GM21737 (cell line): ENCODE results near the gene CACNB4.
A peak's percentile ranks its signal among the peaks of the same experiment; 100 is the strongest.
"Not testable (repeated sequence)": the region's sequence is repeated elsewhere in the genome, so short reads cannot be mapped to it uniquely, and the experiment has no call there.

Experiments
- ATAC-seq: cut with Tn5 transposase; IDR thresholded peaks from one replicate; pipeline ENCODE4 v1.9.1; 2021; ENCODE audit warnings: mild to moderate bottlenecking, moderate library complexity; ENCODE audit not compliant: unreplicated experiment

The CACNB4 gene

DNA sequence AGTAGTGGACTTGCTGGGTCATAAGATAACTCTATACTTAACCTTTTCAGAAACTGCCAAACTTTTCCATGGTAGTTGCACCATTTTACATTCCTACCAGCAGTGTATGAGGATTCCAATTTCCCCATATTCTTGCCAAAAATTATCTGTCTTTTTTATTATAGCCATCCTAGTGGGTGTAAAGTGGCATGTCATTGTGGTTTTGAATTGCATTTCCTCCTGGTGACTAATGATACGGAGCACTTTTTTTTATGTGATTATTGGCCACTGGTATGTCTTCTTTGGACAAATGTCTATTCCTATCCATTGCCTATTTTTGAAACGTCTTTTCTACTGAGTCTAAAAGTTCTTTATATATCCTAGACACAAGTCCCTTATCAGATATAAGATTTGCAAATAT lies 44.3 kb downstream of the CACNB4 start:
- ATAC-seq = no peak

DNA sequence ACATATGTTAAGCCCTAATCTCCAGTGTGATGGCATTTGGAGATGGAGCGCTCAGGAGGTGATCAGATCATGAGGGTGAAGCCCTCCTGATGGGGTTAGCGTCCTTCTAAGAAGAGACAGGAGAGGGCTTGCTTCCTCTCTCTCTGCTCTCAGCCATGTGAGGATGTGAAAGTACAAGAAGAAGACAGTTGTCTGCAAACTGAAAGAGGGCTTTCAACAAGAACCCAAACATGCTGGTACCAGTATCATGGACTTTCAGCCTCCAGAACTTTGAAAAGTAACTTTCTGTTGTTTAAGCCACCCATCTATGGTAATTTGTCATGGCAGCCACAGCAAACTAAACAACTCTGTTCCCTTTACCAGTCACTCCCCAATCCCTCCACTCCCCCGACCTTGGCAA lies 47.4 kb downstream of the CACNB4 start:
- ATAC-seq = no peak

DNA sequence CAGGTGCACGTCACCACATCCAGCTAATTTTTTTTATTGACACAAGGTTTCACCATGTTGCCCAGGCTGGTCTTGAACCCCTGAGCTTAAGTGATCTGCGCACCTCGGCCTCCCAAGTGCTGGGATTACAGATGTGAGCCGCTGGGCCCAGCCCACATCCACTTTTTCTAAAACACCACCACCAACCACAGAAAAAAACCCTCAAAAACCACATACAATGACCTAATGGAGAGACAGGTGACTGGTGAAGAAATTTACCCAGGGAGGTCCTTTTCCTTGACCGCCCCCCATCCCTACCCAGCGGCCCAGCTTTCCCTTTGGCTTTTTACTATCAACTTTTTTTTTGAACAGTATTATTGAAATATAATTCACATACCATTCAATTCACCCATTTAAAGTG lies 47.9 kb downstream of the CACNB4 start:
- no peak for ATAC-seq

DNA sequence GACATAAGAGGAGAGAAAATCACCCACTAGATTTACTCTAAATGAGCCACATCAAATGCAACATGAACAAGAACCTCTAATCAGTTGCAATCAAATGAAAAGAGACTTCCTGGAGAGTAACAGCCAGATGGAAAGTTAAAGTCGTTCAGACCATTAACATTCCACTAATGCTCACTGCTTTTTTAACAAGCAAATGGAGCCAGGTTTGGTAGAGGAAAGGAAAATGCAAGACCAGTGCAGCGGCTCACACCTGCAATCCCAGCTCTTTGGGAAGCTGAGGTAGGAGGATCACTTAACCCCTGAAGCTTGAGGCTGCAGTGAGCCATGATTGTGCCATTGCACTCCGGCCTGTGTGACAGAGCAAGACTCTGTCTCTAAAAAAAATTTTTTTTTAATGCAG lies 48.5 kb downstream of the CACNB4 start:
- ATAC-seq = no peak

DNA sequence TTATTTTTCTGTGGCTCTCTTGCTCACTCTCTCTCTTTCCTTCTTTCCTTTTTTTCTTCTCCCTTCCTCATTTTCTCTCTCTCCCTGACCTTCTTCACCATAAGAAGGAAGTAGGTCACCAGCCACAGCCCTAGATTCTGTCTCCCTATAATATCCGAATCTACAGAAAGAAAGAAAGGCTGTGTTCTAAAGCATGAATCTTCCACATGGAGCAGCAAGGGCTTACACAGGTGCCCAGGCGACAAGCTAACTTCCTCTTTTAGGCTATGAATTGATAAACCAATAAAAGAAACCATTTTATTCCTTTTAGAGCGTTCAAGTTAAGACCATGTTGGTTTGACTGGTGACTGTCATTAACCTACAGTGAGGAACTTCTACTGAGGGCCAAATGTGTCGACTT lies 49.3 kb downstream of the CACNB4 start:
- no peak for ATAC-seq

DNA sequence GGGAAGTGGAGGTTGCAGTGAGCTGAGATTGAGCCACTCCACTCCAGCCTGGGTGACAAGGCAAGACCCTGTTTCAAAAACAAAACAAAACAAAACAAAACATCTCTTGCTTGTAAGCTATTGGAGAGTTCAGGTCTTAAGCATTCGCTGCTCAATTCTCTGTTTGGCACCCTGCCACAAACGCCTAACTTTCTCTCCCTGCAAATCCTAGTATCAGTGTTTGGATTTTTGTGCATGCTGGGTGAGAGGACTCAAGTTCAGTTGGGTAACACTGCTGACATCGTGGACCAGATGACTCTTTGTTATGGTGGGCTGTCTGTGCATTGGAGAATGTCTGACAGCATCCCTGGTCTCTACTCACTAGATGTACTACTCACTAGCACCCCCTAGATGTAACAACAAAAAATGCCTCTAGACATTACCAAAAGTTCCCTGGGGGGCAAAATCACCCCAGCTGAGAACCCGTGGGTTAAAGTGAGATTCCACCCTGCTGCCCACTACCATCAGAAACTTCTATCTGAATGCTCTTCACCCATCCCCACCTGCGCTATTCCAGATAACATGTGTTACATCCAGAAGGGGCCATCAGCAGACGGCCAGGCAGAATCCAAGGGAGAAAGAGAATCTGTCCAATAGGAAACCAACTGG lies 50.9 kb downstream of the CACNB4 start:
- no peak for ATAC-seq

DNA sequence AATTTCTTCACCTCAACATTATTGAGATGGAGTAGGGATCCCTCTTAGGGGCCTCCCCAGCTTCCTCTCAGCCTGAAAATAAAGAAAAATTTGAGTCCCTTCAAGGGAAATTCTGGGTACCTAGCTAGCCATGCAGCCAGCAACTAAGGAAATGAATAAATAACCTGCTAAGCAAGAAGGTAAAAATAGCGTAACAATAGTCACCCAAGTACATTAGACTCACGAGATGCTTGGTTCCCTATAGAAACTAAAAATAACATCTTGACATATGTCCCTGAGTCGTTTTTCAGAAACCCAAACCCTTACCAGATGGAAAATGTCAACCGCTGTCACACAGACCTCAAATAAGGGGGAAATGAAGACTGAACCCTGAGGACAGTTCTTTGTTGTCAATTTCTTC lies 51.9 kb downstream of the CACNB4 start:
- peak; percentile 61 for ATAC-seq

DNA sequence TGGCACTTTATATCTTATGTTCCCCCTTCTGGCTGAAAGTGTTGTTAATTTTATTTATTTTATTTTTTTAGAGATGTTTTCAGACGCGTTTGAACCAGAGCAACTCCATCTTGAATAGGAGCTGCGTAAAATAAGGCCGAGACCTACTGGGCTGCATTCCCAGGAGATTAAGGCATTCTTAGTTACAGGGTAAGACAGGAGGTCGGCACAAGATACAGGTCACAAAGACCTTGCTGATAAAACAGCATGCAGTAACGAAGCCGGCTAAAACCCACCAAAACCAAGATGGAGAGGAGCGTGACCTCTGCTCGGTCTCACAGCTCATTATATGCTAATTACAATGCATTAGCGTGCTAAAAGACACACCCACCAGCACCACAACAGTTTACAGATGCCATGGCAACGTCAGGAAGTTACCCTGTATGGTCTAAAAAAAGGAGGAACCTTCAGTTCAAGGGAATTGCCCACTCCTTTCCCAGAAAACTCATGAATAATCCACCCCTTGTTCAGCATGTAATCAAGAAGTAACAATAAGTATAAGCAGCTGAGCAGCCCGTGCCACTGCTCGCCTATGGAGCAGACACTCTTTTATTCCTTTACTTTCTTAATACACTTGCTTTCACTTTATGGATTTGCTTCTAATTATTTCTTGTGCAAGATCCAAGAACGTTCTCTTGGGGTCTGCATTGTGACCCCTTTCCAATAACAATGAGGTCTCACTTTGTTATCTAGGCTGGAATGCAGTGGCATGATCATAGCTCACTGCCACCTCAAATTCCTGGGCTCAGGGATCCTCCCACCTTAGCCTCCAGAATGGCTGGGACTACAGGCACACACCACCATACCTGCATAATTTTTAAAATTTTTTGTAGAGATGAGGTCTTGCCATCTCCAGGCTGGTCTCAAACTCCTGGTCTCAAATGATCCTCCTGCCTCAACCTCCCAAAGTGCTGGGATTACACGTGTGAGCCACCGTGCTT lies 55.9 kb downstream of the CACNB4 start:
- ATAC-seq = no peak

DNA sequence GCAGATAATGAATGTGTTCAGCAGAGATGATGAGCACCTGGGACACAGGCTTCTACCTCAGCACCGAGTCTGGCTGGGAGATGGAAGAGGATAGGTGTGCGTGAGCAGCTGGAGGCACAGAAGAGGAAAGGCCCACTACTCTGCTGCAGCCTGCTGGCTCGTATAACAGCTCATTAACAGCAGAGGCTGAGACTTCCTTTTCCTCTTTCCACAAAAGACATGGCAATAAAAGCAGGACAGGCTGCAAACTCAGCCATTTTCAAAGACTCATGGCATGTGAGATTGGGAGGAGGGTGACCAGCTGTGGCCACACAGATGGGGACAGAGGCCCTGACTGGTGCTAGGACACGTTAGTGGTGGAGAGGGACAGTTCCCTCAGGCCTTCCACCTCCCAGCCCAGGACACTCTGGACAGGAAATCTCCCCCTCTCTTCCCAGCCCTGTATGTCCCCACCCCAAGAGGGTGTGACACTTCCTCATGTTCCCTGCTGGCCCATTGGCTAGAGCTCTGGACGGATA lies 60.3 kb downstream of the CACNB4 start:
- no peak for ATAC-seq

DNA sequence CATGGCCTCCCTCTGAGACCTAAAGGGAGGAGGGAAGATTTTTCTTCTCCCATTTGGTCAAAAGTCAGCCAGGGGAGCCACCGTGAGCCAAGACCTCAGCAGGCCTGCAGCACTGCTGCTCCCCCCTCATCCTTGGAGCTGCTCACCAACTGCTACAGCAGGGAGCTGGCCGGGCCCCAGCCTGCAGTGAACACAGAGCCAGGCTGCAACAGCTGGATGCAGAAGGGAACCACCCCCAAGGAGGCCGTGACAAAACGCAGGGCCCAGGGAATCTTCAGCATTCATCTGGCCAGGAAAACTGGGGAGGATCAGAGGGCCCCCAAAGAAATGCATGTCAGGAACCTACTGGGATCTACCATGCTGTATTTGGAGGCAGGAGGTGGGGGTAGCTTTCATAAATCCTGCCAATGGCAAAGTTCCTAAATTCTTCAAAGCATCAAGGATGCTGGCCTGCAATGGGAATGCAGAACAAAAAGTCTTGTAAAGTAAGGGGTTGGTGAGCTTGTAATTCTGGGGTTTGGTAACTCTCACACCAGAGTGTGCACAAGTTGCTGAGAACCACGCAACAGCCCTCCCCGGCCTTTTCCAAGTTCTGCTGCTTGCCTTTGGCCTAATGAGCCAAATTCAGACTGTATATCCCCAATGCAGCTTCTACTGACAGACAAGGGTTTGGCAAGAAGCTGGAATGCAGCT lies 61.0 kb downstream of the CACNB4 start:
- ATAC-seq = no peak

DNA sequence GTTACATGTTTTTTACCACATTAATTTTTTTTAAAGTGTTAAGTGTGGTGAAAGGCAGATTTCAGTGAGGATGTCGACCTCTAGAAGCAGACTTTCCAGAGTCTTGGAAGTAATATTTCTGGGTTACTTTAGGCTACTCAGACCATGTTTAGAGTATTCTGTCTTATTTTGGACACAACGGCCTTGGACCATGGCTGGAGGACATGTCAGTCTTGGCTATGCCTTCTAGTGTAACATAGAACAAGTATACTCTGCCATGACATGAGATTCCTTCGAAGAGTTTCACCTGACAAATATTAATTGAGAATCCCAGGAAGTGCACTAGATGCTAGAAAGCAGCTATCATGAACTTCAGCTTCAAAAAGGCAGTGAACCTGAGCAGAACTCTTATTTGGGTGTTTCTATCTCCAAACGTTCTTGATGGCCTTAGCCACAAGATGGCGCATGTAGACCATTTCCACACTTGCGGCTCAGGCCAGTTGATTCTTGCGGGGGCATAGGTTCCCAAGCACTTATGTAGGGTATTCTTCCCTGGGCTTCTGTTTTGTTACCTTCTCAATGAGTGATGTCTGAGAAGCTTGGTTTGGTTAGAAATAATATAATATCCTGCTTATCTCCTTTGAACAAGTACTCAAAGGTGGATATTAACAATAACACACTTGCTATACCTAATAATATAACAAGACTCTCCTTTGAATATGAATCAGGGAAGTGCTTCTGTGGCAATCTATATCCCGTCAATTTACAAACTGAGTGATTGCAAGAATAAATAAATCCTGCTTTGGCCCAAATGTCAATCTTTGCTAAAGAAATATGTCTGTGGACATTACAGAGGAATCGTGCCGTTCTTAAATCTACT lies 62.0 kb downstream of the CACNB4 start:
- peak; percentile 82 for ATAC-seq

DNA sequence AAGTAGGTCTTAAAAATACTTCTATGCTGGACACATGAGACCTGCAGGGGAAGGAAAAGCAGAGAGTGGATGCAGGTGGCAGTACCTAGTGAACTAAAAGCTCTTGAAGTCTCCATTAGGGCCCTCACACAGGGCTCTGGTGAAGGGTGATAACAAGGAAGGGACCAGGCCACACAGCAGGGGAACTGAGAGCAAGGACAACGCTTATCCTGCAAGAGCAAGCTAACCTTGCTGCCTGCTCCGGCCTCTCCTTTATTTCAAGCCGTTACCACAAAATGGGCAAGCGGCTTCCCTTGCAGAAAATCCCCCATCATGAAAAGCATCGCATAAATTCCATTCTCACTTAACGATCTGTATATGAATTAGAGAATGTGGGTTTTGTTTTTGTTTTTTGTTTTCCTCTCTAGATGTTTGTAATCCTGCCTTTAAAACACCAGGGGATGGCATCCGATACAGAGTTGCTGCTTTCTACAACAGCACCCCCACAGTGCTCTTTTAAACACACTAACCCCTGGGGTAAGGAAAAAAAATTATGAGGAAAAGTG lies 64.5 kb downstream of the CACNB4 start:
- no peak for ATAC-seq

DNA sequence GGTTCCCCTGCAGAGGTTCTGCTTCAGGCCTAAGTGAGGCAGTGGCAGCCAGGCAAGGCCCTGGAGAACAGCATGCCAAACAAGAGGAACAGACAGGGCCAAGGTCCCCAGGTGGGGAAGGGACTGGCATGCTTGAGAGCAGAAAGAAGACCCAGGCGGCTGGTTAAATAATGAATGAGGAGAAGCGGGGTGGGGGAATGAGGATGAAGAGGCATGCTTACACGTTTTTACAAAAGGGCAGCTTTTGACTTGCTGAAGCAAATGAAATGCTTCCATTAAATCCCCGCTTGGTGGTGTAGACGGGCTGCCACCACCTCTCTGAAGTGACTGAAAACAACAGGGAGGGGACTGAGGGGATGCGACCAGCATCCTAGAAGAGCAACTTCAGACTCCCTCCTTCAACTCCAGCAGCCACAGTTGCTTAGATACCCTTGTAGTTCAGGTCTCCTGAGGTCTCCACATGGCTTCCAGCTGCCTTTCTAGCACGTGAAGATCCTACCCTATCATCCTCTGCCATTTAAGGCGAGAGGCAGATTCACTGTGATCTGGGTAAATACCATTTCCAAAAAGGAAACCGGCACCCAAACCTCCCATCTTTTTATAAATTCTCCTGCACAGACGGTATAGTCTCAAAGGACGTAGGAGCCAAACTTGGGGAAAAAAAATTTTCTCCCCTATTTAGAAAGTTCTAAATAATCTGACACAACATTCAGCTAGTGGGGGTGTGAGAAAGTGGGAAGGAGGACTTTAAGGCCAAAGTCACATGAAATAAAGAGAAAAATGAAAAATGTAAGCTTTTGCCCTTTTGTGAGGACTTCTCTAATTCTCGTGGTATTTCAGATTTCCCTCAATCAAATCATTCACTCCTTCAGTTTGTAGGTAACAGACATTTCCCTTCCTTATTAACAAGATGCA lies 65.6 kb downstream of the CACNB4 start:
- ATAC-seq = no peak

DNA sequence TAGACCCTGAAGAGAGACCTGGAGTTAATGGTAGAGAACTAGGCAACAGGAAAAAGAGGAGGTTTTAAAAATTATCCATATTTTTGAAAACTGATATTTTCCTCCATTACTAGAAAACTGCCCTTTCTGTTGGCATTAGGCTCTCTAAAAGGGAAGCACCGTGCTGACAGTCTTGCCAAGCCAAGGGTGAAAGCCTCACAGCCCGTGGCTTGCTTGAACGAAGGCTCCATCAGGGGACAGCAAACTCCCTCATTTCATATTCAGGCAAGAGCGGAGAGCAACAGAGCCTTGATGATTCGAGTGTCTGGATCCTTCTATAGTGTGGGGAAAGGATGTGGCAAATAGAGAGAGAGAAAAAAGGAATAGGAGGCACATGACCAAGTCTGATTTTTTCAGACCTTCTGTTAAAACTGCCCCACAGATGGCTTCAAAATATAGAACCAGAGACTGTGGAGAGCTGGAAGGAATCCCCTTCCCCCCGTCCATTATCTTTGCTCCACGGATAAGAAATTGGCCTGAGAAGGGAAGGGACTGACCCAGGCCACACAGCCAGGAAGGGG lies 67.0 kb downstream of the CACNB4 start:
- ATAC-seq = no peak

DNA sequence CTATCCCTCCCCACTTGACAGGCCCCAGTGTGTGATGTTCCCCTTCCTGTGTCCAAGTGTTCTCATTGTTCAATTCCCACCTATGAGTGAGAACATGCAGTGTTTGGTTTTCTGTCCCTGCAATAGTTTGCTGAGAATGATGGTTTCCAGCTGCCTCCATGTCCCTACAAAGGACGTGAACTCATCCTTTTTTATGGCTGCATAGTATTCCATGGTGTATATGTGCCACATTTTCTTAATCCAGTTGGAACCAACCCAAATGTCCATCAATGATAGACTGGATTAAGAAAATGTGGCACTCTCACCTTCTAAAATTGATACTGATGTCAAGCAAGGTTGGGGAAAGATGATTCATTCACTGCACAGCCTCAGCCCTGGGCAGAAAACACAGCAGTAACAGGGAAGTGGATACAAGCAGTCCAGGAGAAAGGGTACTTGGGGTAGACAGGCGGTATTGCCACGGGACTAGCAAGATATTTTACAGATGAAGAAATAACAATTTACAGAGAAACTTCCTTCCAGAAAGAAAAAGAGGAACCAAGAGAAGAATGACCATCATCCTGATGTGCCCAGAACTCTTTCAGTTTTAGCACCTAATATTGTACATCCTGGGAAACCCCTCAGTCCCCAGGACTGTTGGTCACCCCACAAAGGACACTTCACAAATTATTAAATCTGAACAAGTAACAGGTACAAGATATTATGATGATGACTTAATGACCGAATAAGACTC lies 68.1 kb downstream of the CACNB4 start:
- ATAC-seq = not testable (repeated sequence)

DNA sequence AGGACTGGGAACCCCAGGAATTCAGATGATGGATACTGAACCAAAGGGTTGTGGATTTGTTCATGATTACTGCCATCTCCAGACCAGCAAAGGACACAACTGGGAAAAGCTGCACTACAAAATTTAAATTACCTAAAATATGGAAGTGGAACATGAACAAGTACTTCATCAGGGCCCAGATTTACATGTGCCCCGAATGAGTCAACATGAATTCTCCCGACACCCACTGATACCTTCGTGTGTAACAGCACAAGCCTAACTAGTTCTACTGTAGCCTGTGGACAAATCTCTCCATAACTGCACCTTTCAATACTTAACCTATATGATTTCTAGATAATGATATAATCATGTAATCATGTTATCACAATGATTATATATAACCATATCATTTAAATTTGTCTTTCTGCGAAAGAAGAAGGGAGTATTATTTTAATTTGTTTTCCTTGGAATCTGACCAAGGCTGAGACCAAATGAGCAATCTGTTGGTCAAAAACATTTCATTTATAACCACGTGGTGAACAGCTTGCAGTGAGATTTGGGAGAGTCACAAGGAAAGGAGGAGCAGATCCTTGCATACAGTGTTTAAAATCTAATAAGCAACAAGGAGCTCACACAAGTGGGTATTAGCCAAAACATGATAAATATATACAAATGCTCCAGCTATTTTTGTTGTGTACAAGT lies 70.5 kb downstream of the CACNB4 start:
- no peak for ATAC-seq

DNA sequence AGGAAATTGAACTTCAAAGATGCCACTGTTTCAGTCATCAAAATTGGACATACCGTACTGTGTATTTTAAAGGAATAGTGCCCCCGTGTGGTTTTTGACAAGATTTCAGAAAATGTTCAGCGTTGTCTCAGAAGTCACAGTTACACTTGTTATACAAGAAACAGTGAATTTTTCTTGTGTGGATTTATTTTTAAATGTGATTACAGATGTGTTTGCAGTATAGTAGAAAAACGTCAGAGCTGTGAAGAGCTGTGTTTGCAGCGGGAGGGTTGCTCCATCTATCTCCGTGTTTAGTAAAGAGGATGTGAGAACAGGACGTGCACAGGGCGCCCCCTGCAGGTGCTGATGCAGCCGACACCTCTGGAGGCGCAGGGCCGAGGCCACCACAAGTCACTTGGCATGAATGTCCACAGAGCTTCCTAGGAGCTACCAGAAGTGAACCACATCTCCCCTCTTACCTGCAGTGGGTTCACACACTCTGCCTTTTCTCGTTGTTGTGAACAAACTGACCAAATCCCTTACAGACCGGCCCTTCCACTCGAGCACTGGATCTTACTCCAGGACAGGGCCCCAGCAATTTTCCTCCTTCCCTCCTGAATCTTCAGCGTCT lies 73.1 kb downstream of the CACNB4 start:
- peak; percentile 96 for ATAC-seq
